ENCODE measurements around the gene TAT. TPM values are rescaled to one million over a fixed set of nuclear protein-coding genes. Genes with fewer than 3 reads are reported as not detected.
"Not testable (repeated sequence)": the region's sequence is repeated elsewhere in the genome, so short reads cannot be mapped to it uniquely, and the experiment has no call there.

TAT gene
- total and polyA plus RNA-seq, 4 donors, result 0.10 to 0.26 (median 0.16) TPM

- WGBS (ENCODE audit: insufficient coverage), result no CpG with 5 or more reads among the region's 2 CpGs
- H3K4me1 ChIP-seq (ENCODE audit: control insufficient read depth, insufficient read depth, low read length), result peaks cover 3% of the 10 kb centered on the region
- no peak overlapping the region for H3K27ac ChIP-seq (ENCODE audit: low read depth, low read length)
- no peak for DNase-seq (ENCODE audit: low read depth in 4 of 6, low spot score in 6 of 6)
- H3K4me3 ChIP-seq (ENCODE audit: low read depth, low read length), result no peak overlapping the region
- H3K27me3 ChIP-seq (ENCODE audit: control insufficient read depth, insufficient read depth, low read length), result peaks cover 2% of the 10 kb centered on the region
- no peaks in the 10 kb centered on the region for H3K9me3 ChIP-seq (ENCODE audit: control insufficient read depth, insufficient read depth, low read length)
- no peaks in the 10 kb centered on the region for H3K36me3 ChIP-seq (ENCODE audit: control insufficient read depth, insufficient read depth, low read length)
Measured at GRCh38 chr16:71609066-71609465, 32.2 kb upstream of the TAT start.

GRCh38 chr16:71600822-71601221 lies 23.9 kb upstream of the TAT start:
- Histone ChIP-seq H3K4me3 (ENCODE audit: low read depth, low read length) (no peak overlapping the region), H3K27me3 (ENCODE audit: control insufficient read depth, insufficient read depth, low read length) (no peaks in the 10 kb centered on the region), H3K36me3 (ENCODE audit: control insufficient read depth, insufficient read depth, low read length) (no peaks in the 10 kb centered on the region), H3K4me1 (ENCODE audit: control insufficient read depth, insufficient read depth, low read length) (no peaks in the 10 kb centered on the region), H3K27ac (ENCODE audit: low read depth, low read length) (no peak overlapping the region), H3K9me3 (ENCODE audit: control insufficient read depth, insufficient read depth, low read length) (no peaks in the 10 kb centered on the region)
- WGBS (ENCODE audit: insufficient coverage), result 77% methylated on average over 8 of the region's 8 CpGs
- DNase-seq (ENCODE audit: low read depth in 4 of 6, low spot score in 6 of 6), result no peak

GRCh38 chr16:71598426-71598825 lies 21.5 kb upstream of the TAT start:
- H3K9me3 ChIP-seq (ENCODE audit: control insufficient read depth, insufficient read depth, low read length); H3K36me3 ChIP-seq (ENCODE audit: control insufficient read depth, insufficient read depth, low read length); H3K27me3 ChIP-seq (ENCODE audit: control insufficient read depth, insufficient read depth, low read length); H3K4me3 ChIP-seq (ENCODE audit: low read depth, low read length); H3K4me1 ChIP-seq (ENCODE audit: control insufficient read depth, insufficient read depth, low read length); DNase-seq (ENCODE audit: low read depth in 4 of 6, low spot score in 6 of 6); H3K27ac ChIP-seq (ENCODE audit: low read depth, low read length): not testable (repeated sequence)
- no CpG with 5 or more reads among the region's 2 CpGs for WGBS (ENCODE audit: insufficient coverage)

- H3K4me1 ChIP-seq (ENCODE audit: control insufficient read depth, insufficient read depth, low read length); H3K27me3 ChIP-seq (ENCODE audit: control insufficient read depth, insufficient read depth, low read length); DNase-seq (ENCODE audit: low read depth in 4 of 6, low spot score in 6 of 6); H3K4me3 ChIP-seq (ENCODE audit: low read depth, low read length); H3K36me3 ChIP-seq (ENCODE audit: control insufficient read depth, insufficient read depth, low read length); H3K27ac ChIP-seq (ENCODE audit: low read depth, low read length); H3K9me3 ChIP-seq (ENCODE audit: control insufficient read depth, insufficient read depth, low read length): not testable (repeated sequence)
- WGBS (ENCODE audit: insufficient coverage), result 80% methylated on average over 1 of the region's 7 CpGs
Measured at GRCh38 chr16:71595340-71595826, 18.5 kb upstream of the TAT start.

GRCh38 chr16:71594000-71594646 lies 17.2 kb upstream of the TAT start:
- Histone ChIP-seq H3K27me3 (ENCODE audit: control insufficient read depth, insufficient read depth, low read length) (no peaks in the 10 kb centered on the region), H3K4me3 (ENCODE audit: low read depth, low read length) (no peak overlapping the region), H3K27ac (ENCODE audit: low read depth, low read length) (no peak overlapping the region), H3K36me3 (ENCODE audit: control insufficient read depth, insufficient read depth, low read length) (no peaks in the 10 kb centered on the region), H3K4me1 (ENCODE audit: control insufficient read depth, insufficient read depth, low read length) (no peaks in the 10 kb centered on the region), H3K9me3 (ENCODE audit: control insufficient read depth, insufficient read depth, low read length) (no peaks in the 10 kb centered on the region)
- DNase-seq (ENCODE audit: low read depth in 4 of 6, low spot score in 6 of 6), result no peak
- WGBS (ENCODE audit: insufficient coverage), result no CpG with 5 or more reads among the region's 5 CpGs

- Histone ChIP-seq H3K27ac (ENCODE audit: low read depth, low read length) (no peak overlapping the region), H3K4me1 (ENCODE audit: control insufficient read depth, insufficient read depth, low read length) (no peaks in the 10 kb centered on the region), H3K27me3 (ENCODE audit: control insufficient read depth, insufficient read depth, low read length) (no peaks in the 10 kb centered on the region), H3K4me3 (ENCODE audit: low read depth, low read length) (no peak overlapping the region), H3K9me3 (ENCODE audit: control insufficient read depth, insufficient read depth, low read length) (no peaks in the 10 kb centered on the region), H3K36me3 (ENCODE audit: control insufficient read depth, insufficient read depth, low read length) (no peaks in the 10 kb centered on the region)
- WGBS (ENCODE audit: insufficient coverage), result 85% methylated on average over 2 of the region's 3 CpGs
- DNase-seq (ENCODE audit: low read depth in 4 of 6, low spot score in 6 of 6), result no peak
Measured at GRCh38 chr16:71593048-71593999, 16.4 kb upstream of the TAT start.

GRCh38 chr16:71591917-71592316 lies 15.0 kb upstream of the TAT start:
- Histone ChIP-seq H3K27ac (ENCODE audit: low read depth, low read length) (no peak overlapping the region), H3K4me3 (ENCODE audit: low read depth, low read length) (no peak overlapping the region), H3K4me1 (ENCODE audit: control insufficient read depth, insufficient read depth, low read length) (no peaks in the 10 kb centered on the region), H3K9me3 (ENCODE audit: control insufficient read depth, insufficient read depth, low read length) (no peaks in the 10 kb centered on the region), H3K36me3 (ENCODE audit: control insufficient read depth, insufficient read depth, low read length) (no peaks in the 10 kb centered on the region), H3K27me3 (ENCODE audit: control insufficient read depth, insufficient read depth, low read length) (peaks cover 3% of the 10 kb centered on the region)
- DNase-seq (ENCODE audit: low read depth in 4 of 6, low spot score in 6 of 6), result no peak
- WGBS (ENCODE audit: insufficient coverage), result 86% methylated on average over 1 of the region's 3 CpGs

GRCh38 chr16:71590584-71590983 lies 13.7 kb upstream of the TAT start:
- Histone ChIP-seq H3K4me3 (ENCODE audit: low read depth, low read length) (no peak overlapping the region), H3K27me3 (ENCODE audit: control insufficient read depth, insufficient read depth, low read length) (peaks cover 3% of the 10 kb centered on the region), H3K36me3 (ENCODE audit: control insufficient read depth, insufficient read depth, low read length) (no peaks in the 10 kb centered on the region), H3K27ac (ENCODE audit: low read depth, low read length) (no peak overlapping the region), H3K9me3 (ENCODE audit: control insufficient read depth, insufficient read depth, low read length) (no peaks in the 10 kb centered on the region), H3K4me1 (ENCODE audit: control insufficient read depth, insufficient read depth, low read length) (no peaks in the 10 kb centered on the region)
- no peak for DNase-seq (ENCODE audit: low read depth in 4 of 6, low spot score in 6 of 6)
- 92% methylated on average over 3 of the region's 4 CpGs for WGBS (ENCODE audit: insufficient coverage)

GRCh38 chr16:71590071-71590470 lies 13.2 kb upstream of the TAT start:
- not testable (repeated sequence) for H3K4me3 ChIP-seq (ENCODE audit: low read depth, low read length); H3K27ac ChIP-seq (ENCODE audit: low read depth, low read length); DNase-seq (ENCODE audit: low read depth in 4 of 6, low spot score in 6 of 6); H3K27me3 ChIP-seq (ENCODE audit: control insufficient read depth, insufficient read depth, low read length); H3K4me1 ChIP-seq (ENCODE audit: control insufficient read depth, insufficient read depth, low read length); H3K9me3 ChIP-seq (ENCODE audit: control insufficient read depth, insufficient read depth, low read length); H3K36me3 ChIP-seq (ENCODE audit: control insufficient read depth, insufficient read depth, low read length)
- WGBS (ENCODE audit: insufficient coverage), result no CpG with 5 or more reads among the region's 2 CpGs
